HG02798 (cell line): Measurements from ENCODE around the gene TDRD9.

Source experiments
- ATAC-seq: cut with Tn5 transposase; IDR thresholded peaks from one replicate; pipeline ENCODE4 v1.9.1; 2021; ENCODE audit warnings: mild to moderate bottlenecking; ENCODE audit not compliant: unreplicated experiment, poor library complexity

TDRD9 gene

GRCh38 chr14:103891667-103892215 lies 36.5 kb upstream of the TDRD9 start:
- ATAC-seq = no peak

GRCh38 chr14:103892247-103892646 lies 36.0 kb upstream of the TDRD9 start:
- no peak for ATAC-seq

- ATAC-seq = no peak
These were observed 34.1 kb upstream of the TDRD9 start for GRCh38 chr14:103894034-103894722.

GRCh38 chr14:103894723-103895059 lies 33.6 kb upstream of the TDRD9 start:
- no peak for ATAC-seq

GRCh38 chr14:103896578-103896977 lies 31.7 kb upstream of the TDRD9 start:
- ATAC-seq = no peak

- no peak for ATAC-seq
These were observed 30.9 kb upstream of the TDRD9 start for GRCh38 chr14:103897075-103897947.

- ATAC-seq = no peak
These were observed 30.1 kb upstream of the TDRD9 start for GRCh38 chr14:103898204-103898603.

- no peak for ATAC-seq
These were observed 29.5 kb upstream of the TDRD9 start for GRCh38 chr14:103898711-103899110.

GRCh38 chr14:103899316-103899715 lies 28.9 kb upstream of the TDRD9 start:
- ATAC-seq = no peak

GRCh38 chr14:103899833-103900232 lies 28.4 kb upstream of the TDRD9 start:
- ATAC-seq = no peak

GRCh38 chr14:103904493-103905107 lies 23.7 kb upstream of the TDRD9 start:
- no peak for ATAC-seq

GRCh38 chr14:103905842-103906456 lies 22.3 kb upstream of the TDRD9 start:
- ATAC-seq = no peak

- ATAC-seq = no peak
These were observed 19.7 kb upstream of the TDRD9 start for GRCh38 chr14:103908580-103908979.

GRCh38 chr14:103909531-103910261 lies 18.6 kb upstream of the TDRD9 start:
- ATAC-seq = no peak

- ATAC-seq = no peak
These were observed 17.9 kb upstream of the TDRD9 start for GRCh38 chr14:103910262-103910935.

- no peak for ATAC-seq
These were observed 17.3 kb upstream of the TDRD9 start for GRCh38 chr14:103910984-103911383.

GRCh38 chr14:103915616-103916015 lies 12.6 kb upstream of the TDRD9 start:
- ATAC-seq = no peak

GRCh38 chr14:103916636-103917262 lies 11.5 kb upstream of the TDRD9 start:
- ATAC-seq = no peak
